ENCODE results near the gene NPC1L1. TPM values are rescaled to one million over a fixed set of nuclear protein-coding genes. Genes with fewer than 3 reads are reported as not detected.

Gene NPC1L1
- total RNA-seq, 1 donor from 2014 or later: not detected

DNA sequence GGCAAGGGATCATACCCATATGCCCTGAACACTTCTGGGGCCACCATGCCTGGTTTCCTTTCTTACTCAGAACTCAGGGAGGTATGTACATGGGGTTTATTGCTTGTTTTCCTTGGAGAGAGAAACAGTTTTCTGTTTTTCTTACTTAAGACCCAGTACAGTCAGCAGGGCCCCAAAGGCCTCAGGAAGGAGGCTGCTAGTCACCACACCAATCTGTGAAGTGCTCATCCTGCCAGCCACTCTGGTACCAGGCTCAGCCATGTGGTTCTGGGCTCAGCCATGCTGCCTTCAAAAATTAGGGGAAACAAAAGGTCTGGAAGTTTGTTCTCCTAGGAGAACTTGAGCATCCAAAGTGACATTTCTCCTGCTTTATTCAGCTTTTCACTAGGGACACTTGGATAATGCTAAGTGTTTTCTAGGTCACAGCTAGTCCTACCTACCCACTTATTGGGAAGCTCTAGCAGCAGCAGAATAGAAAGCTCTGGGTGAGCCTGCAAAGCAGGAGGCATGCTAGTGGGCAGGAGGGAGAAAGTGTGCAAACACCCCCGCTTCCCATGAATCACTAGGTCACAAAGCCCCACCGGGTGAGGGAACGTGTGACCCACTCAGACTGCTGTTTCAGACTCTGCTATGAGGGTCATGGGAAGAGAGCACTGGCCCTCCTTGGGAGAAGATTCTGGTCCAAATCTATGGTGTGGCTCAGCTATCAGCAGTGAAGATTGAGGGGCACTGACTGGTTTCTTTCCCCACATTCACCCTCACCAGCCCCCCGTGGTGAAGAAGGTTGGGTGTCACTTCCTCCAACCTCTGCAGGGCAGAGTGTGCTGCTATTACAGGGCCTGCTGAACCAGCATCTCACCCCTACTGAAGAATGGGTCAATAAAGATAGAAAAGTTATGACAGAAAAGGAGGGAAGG is 74.6 kb downstream of the NPC1L1 start:
- no peak overlapping the region for H3K27ac Mint-ChIP-seq (ENCODE audit: unreplicated experiment)
- no peak for DNase-seq
- peaks cover 3% of the 10 kb centered on the region for H3K9me3 Mint-ChIP-seq (ENCODE audit: unreplicated experiment)
- no peaks in the 10 kb centered on the region for H3K27me3 Mint-ChIP-seq (ENCODE audit: unreplicated experiment)
- TF ChIP-seq CTCF (IDR thresholded peaks at IDR 0.05; ENCODE audit: partially characterized antibody, unreplicated experiment): no peak
- H3K4me1 Mint-ChIP-seq (ENCODE audit: low read depth, unreplicated experiment): peaks cover 9% of the 10 kb centered on the region
- H3K4me3 Mint-ChIP-seq (ENCODE audit: unreplicated experiment): no peak overlapping the region
- no peaks in the 10 kb centered on the region for H3K36me3 Mint-ChIP-seq (ENCODE audit: unreplicated experiment)

- H3K27ac Mint-ChIP-seq (ENCODE audit: unreplicated experiment): no peak overlapping the region
Observed at GRCh38 chr7:44465490-44465889, 75.6 kb downstream of the NPC1L1 start.

DNA sequence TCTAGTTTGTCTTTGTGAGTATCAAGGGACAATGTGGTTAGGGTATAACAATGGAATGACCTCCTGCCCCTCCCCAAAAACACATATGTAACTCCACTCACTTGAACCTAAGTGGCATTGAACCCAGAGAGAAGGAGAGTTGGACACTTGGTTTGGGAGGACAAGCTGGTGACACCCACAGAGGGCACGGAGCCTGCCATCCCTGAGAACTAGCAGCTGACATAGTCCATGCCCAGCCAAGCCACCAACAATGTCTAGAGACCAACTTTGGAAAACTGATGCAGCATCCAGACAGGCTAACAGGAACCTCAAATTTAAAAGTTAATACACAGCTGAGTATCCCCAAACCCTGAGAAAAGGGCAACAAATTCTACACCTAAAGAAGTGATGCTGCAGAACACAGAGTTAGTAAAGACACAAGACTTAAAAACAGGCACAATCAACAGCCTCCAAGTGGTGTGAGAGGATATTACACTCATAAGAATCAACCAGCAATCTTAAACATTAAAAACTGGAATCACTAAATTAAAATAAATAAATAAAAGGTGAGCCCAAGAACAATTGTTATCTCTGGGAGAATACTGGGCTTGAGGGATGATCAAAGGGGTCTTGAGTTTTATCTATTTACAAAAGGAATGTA is 77.8 kb downstream of the NPC1L1 start:
- Mint-ChIP-seq H3K4me3 (ENCODE audit: unreplicated experiment) (no peak overlapping the region), H3K27me3 (ENCODE audit: unreplicated experiment) (no peaks in the 10 kb centered on the region), H3K4me1 (ENCODE audit: low read depth, unreplicated experiment) (peaks cover 6% of the 10 kb centered on the region), H3K27ac (ENCODE audit: unreplicated experiment) (no peak overlapping the region), H3K36me3 (ENCODE audit: unreplicated experiment) (no peaks in the 10 kb centered on the region), H3K9me3 (ENCODE audit: unreplicated experiment) (peaks cover 3% of the 10 kb centered on the region)
- DNase-seq: no peak
- TF ChIP-seq CTCF (IDR thresholded peaks at IDR 0.05; ENCODE audit: partially characterized antibody, unreplicated experiment): peak; percentile 71

More at GRCh38 chr7:44465490-44465889, 75.6 kb downstream of the NPC1L1 start:
- no peaks in the 10 kb centered on the region for H3K27me3 Mint-ChIP-seq (ENCODE audit: unreplicated experiment)
- no peaks in the 10 kb centered on the region for H3K36me3 Mint-ChIP-seq (ENCODE audit: unreplicated experiment)
- no peak for TF ChIP-seq CTCF (IDR thresholded peaks at IDR 0.05; ENCODE audit: partially characterized antibody, unreplicated experiment)
- no peak for DNase-seq
- H3K4me3 Mint-ChIP-seq (ENCODE audit: unreplicated experiment): no peak overlapping the region
- H3K9me3 Mint-ChIP-seq (ENCODE audit: unreplicated experiment): peaks cover 3% of the 10 kb centered on the region
- peaks cover 11% of the 10 kb centered on the region for H3K4me1 Mint-ChIP-seq (ENCODE audit: low read depth, unreplicated experiment)

Other genes starting within 250 kb of the NPC1L1 start
- gene CAMK2B, start 215.7 kb downstream of the NPC1L1 start, total RNA-seq (ENCODE audit: unreplicated experiment): 55.1 TPM
- gene NUDCD3, start 50.7 kb downstream of the NPC1L1 start, total RNA-seq (ENCODE audit: unreplicated experiment): 151 TPM
- gene DDX56, start 32.6 kb upstream of the NPC1L1 start, total RNA-seq (ENCODE audit: unreplicated experiment): 84.3 TPM
- 90.7 TPM for gene TMED4, start 40.9 kb upstream of the NPC1L1 start, total RNA-seq (ENCODE audit: unreplicated experiment)
- gene OGDH, start 65.3 kb upstream of the NPC1L1 start, total RNA-seq (ENCODE audit: unreplicated experiment): 102 TPM
- 291 TPM for gene ZMIZ2, start 207.5 kb upstream of the NPC1L1 start, total RNA-seq (ENCODE audit: unreplicated experiment)

Data from glutamatergic neuron (in vitro differentiated cells).